K562 (cell line): ENCODE measurements around the gene FGFR4. TPM values are rescaled to one million over a fixed set of nuclear protein-coding genes. Genes with fewer than 3 reads are reported as not detected.

ENCODE experiments used
- ATF1 ChIP-seq, 2 experiments: fragments of 450-650 bp in 1 of 2; IDR thresholded peaks; 2 replicates each; pipeline ENCODE4 v1.6.1; 2016; ENCODE audit warnings: missing compliant biosample characterization in 1 of 2, missing genetic modification characterization in 1 of 2
- BRF2 ChIP-seq: IDR thresholded peaks from 3 replicates; pipeline ENCODE4 v1.6.1; 2011; ENCODE audit warnings: borderline replicate concordance, mild to moderate bottlenecking; ENCODE audit not compliant: insufficient read length, insufficient read depth
- ELK1 ChIP-seq: sonication (generic); formaldehyde crosslinking; IDR thresholded peaks from 2 replicates; pipeline ENCODE4 v1.8.1; 2022; ENCODE audit warnings: missing genetic modification reagents
- HMG20B ChIP-seq: fragments of 250-450 bp; sonication (Bioruptor Pico); IDR thresholded peaks from 2 replicates; pipeline ENCODE4 v1.5.0; 2021; ENCODE audit warnings: mild to moderate bottlenecking
- POLR3G ChIP-seq: IDR thresholded peaks from 2 replicates; pipeline ENCODE4 v1.6.1; 2011; ENCODE audit not compliant: insufficient read length, insufficient replicate concordance; ENCODE audit errors: extremely low read depth
- SMARCC2 ChIP-seq: fragments of 450-650 bp; IDR thresholded peaks from 2 replicates; pipeline ENCODE4 v1.6.1; 2017; ENCODE audit warnings: antibody characterized with exemption, moderate library complexity, mild to moderate bottlenecking, low read depth
- STAT5B ChIP-seq: fragments of 250-450 bp; sonication (Bioruptor Pico); IDR thresholded peaks from 2 replicates; pipeline ENCODE4 v1.8.0; 2021; ENCODE audit warnings: mild to moderate bottlenecking, inconsistent platforms
- TSC22D4 ChIP-seq: fragments of 450-650 bp; IDR thresholded peaks from 2 replicates; pipeline ENCODE4 v1.6.1; 2016; ENCODE audit warnings: missing genetic modification characterization, missing biosample characterization, control low read depth
- polyA plus RNA-seq, 8 experiments: library from polyadenylated mRNA; depleted of rRNA in 4 of 8; stranded (reverse) in 5 of 8; unstranded in 3 of 8; fragments of >200 nt; fragmentation: Nextera tagmentation in 2 of 8; fragmentation: Illumina TruSeq in 1 of 8; extraction: Ambion mirVana in 2 of 8; extraction: Trizol in 1 of 8; gene quantifications; 2 replicates each; pipeline versions ENCODE4 v1.2.1 to v1.2.3, GENCODE V29; 2011 to 2014; ENCODE audit warnings: inconsistent platforms in 1 of 8, missing spikeins in 1 of 8
- total RNA-seq, 7 experiments: library from RNA; depleted of rRNA in 6 of 7; stranded (reverse); fragments of >200 nt in 6 of 7; fragmentation: Illumina TruSeq in 2 of 7; extraction: Trizol in 2 of 7; gene quantifications; 2 replicates each; pipeline versions ENCODE4 v1.2.1 to v1.2.3, GENCODE V29; 2011 to 2021; ENCODE audit warnings: low replicate concordance in 1 of 7
- TF ChIP-seq, protein P1 (sequence below), 2 experiments: fragments of 450-650 bp; conservative IDR thresholded peaks; 2 replicates each; pipeline ENCODE4 v1.6.1; 2017; ENCODE audit warnings: mild to moderate bottlenecking in 2 of 2, moderate library complexity in 2 of 2
- TF ChIP-seq, protein P2 (sequence below): fragments of 250-450 bp; sonication (Bioruptor Pico); IDR thresholded peaks from 2 replicates; pipeline ENCODE4 v1.8.0; 2021; ENCODE audit warnings: moderate library complexity, mild to moderate bottlenecking, inconsistent platforms
- TF ChIP-seq, protein P3 (sequence below): fragments of 150-350 bp; IDR thresholded peaks from 2 replicates; pipeline ENCODE4 v1.6.1; 2014; ENCODE audit warnings: low read depth, mild to moderate bottlenecking, low read length, borderline replicate concordance
- TF ChIP-seq, protein P4 (sequence below), 2 experiments: fragments of 150-350 bp in 1 of 2; IDR thresholded peaks; 2 replicates each; pipeline ENCODE4 v1.6.1; 2012 to 2016; ENCODE audit warnings: low read depth in 2 of 2, low read length in 2 of 2, mild to moderate bottlenecking in 1 of 2, moderate library complexity in 1 of 2

Gene FGFR4
- total and polyA plus RNA-seq, 9 of the 15 experiments (the other 6 are each of a cell fraction or from before 2014, with no cell fraction given), result 0.76 to 35.4 (median 7.5) TPM

DNA sequence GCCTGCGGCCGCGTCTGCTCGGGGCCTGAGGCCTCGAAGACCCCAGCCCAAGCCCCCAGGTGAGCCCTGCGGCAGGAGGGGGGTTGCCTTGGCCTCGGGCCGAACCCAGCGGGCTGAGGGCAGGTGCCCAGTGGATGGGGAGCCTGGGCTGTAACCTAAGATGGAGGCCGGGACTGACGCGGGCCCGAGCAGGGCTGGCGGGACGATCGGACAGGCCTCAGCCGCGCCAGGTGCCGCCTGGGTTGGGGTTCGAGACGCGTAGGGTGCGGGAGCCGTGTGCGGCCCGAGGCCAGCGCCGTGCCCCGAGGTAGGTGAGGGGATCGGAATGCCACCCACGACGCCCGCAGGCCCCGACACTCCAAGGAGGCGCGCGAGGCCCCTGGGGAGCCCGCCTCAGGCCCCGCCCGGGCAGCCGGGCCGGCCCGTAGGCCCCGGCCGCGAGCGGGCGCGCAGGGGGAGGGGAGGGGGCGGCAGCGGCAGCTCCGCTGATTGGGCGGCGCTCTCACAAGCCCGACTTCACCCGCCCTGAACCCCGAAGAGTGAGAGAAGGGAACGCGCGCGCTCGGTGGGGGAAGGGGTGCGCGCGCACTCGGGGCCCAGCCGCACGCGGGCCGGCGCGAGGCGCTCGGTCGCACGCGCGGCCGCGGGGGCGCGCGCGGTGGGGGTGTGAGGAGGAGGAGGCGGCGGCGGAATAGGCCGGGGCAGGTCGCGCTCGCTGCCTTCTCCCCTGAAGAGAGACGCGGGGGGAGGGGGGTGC, 46.6 kb downstream of the FGFR4 start, which contains the start of gene NSD1 (continued):
- TF ChIP-seq, protein P1, sequence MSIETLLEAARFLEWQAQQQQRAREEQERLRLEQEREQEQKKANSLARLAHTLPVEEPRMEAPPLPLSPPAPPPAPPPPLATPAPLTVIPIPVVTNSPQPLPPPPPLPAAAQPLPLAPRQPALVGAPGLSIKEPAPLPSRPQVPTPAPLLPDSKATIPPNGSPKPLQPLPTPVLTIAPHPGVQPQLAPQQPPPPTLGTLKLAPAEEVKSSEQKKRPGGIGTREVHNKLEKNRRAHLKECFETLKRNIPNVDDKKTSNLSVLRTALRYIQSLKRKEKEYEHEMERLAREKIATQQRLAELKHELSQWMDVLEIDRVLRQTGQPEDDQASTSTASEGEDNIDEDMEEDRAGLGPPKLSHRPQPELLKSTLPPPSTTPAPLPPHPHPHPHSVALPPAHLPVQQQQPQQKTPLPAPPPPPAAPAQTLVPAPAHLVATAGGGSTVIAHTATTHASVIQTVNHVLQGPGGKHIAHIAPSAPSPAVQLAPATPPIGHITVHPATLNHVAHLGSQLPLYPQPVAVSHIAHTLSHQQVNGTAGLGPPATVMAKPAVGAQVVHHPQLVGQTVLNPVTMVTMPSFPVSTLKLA (conservative IDR thresholded peaks at IDR 0.05), result no peak
- TF ChIP-seq, protein P2, sequence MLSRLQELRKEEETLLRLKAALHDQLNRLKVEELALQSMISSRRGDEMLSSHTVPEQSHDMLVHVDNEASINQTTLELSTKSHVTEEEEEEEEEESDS, result no peak
- TF ChIP-seq, protein P3, sequence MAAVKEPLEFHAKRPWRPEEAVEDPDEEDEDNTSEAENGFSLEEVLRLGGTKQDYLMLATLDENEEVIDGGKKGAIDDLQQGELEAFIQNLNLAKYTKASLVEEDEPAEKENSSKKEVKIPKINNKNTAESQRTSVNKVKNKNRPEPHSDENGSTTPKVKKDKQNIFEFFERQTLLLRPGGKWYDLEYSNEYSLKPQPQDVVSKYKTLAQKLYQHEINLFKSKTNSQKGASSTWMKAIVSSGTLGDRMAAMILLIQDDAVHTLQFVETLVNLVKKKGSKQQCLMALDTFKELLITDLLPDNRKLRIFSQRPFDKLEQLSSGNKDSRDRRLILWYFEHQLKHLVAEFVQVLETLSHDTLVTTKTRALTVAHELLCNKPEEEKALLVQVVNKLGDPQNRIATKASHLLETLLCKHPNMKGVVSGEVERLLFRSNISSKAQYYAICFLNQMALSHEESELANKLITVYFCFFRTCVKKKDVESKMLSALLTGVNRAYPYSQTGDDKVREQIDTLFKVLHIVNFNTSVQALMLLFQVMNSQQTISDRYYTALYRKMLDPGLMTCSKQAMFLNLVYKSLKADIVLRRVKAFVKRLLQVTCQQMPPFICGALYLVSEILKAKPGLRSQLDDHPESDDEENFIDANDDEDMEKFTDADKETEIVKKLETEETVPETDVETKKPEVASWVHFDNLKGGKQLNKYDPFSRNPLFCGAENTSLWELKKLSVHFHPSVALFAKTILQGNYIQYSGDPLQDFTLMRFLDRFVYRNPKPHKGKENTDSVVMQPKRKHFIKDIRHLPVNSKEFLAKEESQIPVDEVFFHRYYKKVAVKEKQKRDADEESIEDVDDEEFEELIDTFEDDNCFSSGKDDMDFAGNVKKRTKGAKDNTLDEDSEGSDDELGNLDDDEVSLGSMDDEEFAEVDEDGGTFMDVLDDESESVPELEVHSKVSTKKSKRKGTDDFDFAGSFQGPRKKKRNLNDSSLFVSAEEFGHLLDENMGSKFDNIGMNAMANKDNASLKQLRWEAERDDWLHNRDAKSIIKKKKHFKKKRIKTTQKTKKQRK, result no peak
- TF ChIP-seq TSC22D4 (tag) (no peak), ELK1 (CRISPR knock-in tag) (no peak), STAT5B (CRISPR knock-in tag) (no peak), HMG20B (CRISPR knock-in tag) (no peak), POLR3G (no peak), BRF2 (no peak), ATF1 (CRISPR knock-in tag; IDR thresholded peaks at IDR 0.05) (no peak), ATF1 (tag; IDR thresholded peaks at IDR 0.05) (peak; percentile 20; the same call in 1 of the 2 replicates), SMARCC2 (no peak)
- TF ChIP-seq, protein P4, sequence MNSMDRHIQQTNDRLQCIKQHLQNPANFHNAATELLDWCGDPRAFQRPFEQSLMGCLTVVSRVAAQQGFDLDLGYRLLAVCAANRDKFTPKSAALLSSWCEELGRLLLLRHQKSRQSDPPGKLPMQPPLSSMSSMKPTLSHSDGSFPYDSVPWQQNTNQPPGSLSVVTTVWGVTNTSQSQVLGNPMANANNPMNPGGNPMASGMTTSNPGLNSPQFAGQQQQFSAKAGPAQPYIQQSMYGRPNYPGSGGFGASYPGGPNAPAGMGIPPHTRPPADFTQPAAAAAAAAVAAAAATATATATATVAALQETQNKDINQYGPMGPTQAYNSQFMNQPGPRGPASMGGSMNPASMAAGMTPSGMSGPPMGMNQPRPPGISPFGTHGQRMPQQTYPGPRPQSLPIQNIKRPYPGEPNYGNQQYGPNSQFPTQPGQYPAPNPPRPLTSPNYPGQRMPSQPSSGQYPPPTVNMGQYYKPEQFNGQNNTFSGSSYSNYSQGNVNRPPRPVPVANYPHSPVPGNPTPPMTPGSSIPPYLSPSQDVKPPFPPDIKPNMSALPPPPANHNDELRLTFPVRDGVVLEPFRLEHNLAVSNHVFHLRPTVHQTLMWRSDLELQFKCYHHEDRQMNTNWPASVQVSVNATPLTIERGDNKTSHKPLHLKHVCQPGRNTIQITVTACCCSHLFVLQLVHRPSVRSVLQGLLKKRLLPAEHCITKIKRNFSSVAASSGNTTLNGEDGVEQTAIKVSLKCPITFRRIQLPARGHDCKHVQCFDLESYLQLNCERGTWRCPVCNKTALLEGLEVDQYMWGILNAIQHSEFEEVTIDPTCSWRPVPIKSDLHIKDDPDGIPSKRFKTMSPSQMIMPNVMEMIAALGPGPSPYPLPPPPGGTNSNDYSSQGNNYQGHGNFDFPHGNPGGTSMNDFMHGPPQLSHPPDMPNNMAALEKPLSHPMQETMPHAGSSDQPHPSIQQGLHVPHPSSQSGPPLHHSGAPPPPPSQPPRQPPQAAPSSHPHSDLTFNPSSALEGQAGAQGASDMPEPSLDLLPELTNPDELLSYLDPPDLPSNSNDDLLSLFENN (IDR thresholded peaks at IDR 0.05; ENCODE audit: low read depth in 2 of 2, low read length in 2 of 2), result no peak
